K562 (cell line): Measurements from ENCODE around the gene TRIM44. TPM values are rescaled to one million over a fixed set of nuclear protein-coding genes. Genes with fewer than 3 reads are reported as not detected.

Experiments used
- ATAC-seq: fragments of 200-7000 bp; cut with Tn5 transposase; 3 replicates; pipeline ENCODE4 v1.9.1; 2020; ENCODE audit warnings: moderate library complexity
- BruUV-seq: library from RNA; stranded (reverse); fragments of 400-500 nt; replicated peaks from 2 replicates; lab custom pipeline; 2021; lab: Mats Ljungman, UMichigan
- CTCF ChIA-PET: fragments of 300-600 bp; formaldehyde crosslinking; extraction: SDS; loops from one replicate; lab custom pipeline; 2021; ENCODE audit warnings: low intra/inter-chr PET ratio; lab: Yijun Ruan, JAX
- POLR2A ChIA-PET: fragments of 300-600, 350-650 bp; sonication (Branson Sonifier 250); formaldehyde crosslinking; extraction: SDS; loops from one replicate; lab custom pipeline; 2021; ENCODE audit warnings: antibody characterized with exemption, inconsistent platforms; lab: Yijun Ruan, JAX
- DNase-seq, 4 experiments: peaks; one replicate each; pipeline versions ENCODE4 v3.0.0 to v3.0.0-alpha.2; 2011 to 2018; ENCODE audit warnings: low spot score in 3 of 4, mixed read lengths in 3 of 4; ENCODE audit errors: extremely low read depth in 1 of 4
- FAIRE-seq: peaks from 2 replicates; lab custom pipeline; 2011; peaks lifted over from hg19 to GRCh38; lab: Jason Lieb, UNC
- H2AFZ ChIP-seq: 2 replicates; pipeline ENCODE4 v1.6.0; 2011; ENCODE audit warnings: low read depth, low read length, control low read depth, inconsistent platforms
- H3K27ac ChIP-seq: fragments of 200-600 bp; 3 replicates; pipeline ENCODE4 v1.8.0; 2011; ENCODE audit warnings: low read depth, mild to moderate bottlenecking, control low read depth, inconsistent platforms, low read length, moderate library complexity, mixed read lengths; ENCODE audit errors: extremely low read depth
- H3K27me3 ChIP-seq, 2 experiments: fragments of 300-600 bp in 1 of 2; 2 replicates in 1 of 2; 3 replicates in 1 of 2; pipeline versions ENCODE4 v1.6.0 to v1.8.0; 2011; ENCODE audit warnings: inconsistent platforms in 2 of 2, low read length in 2 of 2, mild to moderate bottlenecking in 1 of 2, mixed read lengths in 1 of 2, moderate library complexity in 1 of 2; ENCODE audit not compliant: control insufficient read depth in 2 of 2, insufficient read depth in 2 of 2
- H3K36me3 ChIP-seq: fragments of 300-600 bp; 3 replicates; pipeline ENCODE4 v1.8.0; 2011; ENCODE audit warnings: mild to moderate bottlenecking, low read length, inconsistent platforms; ENCODE audit not compliant: control insufficient read depth, insufficient read depth
- H3K4me1 ChIP-seq, 2 experiments: fragments of 200-600 bp in 1 of 2; replicated peaks in 1 of 2; 2 replicates in 1 of 2; 3 replicates in 1 of 2; pipeline versions ENCODE4 v1.5.1 to v1.8.0; 2011; ENCODE audit warnings: inconsistent platforms in 2 of 2, low read length in 2 of 2, mild to moderate bottlenecking in 1 of 2, mixed read lengths in 1 of 2, moderate library complexity in 1 of 2; ENCODE audit not compliant: control insufficient read depth in 2 of 2, insufficient read depth in 2 of 2
- H3K4me2 ChIP-seq: 2 replicates; pipeline ENCODE4 v1.6.1; 2011; ENCODE audit warnings: low read length, control low read depth, inconsistent platforms, mixed read lengths; ENCODE audit not compliant: insufficient read depth
- H3K4me3 ChIP-seq: fragments of 200-600 bp; sonication (generic), shearing (Covaris generic); 2 replicates; pipeline ENCODE4 v1.5.1; 2016; ENCODE audit warnings: control low read depth, inconsistent platforms
- H3K79me2 ChIP-seq: fragments of 200-600 bp; 3 replicates; pipeline ENCODE4 v1.8.0; 2011; ENCODE audit warnings: low read length, inconsistent platforms; ENCODE audit not compliant: control insufficient read depth, insufficient read depth
- H3K9ac ChIP-seq, 2 experiments: 2 replicates each; pipeline versions ENCODE4 v1.6.0 to v1.6.1; 2011; ENCODE audit warnings: low read depth in 2 of 2, low read length in 2 of 2, control low read depth in 1 of 2, inconsistent platforms in 1 of 2, mild to moderate bottlenecking in 1 of 2, mixed read lengths in 1 of 2; ENCODE audit not compliant: insufficient read depth in 1 of 2
- H3K9me1 ChIP-seq: one replicate; pipeline ENCODE4 v1.6.0; 2011; ENCODE audit warnings: inconsistent platforms, mild to moderate bottlenecking, low read length, moderate library complexity; ENCODE audit not compliant: control insufficient read depth, insufficient read depth
- H3K9me3 ChIP-seq: replicated peaks from 2 replicates; pipeline ENCODE4 v1.5.1; 2011; ENCODE audit warnings: low read depth, low read length, inconsistent platforms; ENCODE audit not compliant: control insufficient read depth, insufficient read depth
- H4K20me1 ChIP-seq: replicated peaks from 2 replicates; pipeline ENCODE4 v1.6.1; 2011; ENCODE audit warnings: low read length, inconsistent platforms, mixed read lengths; ENCODE audit not compliant: control insufficient read depth, insufficient read depth
- ARID2 ChIP-seq: fragments of 450-650 bp; IDR thresholded peaks from 2 replicates; pipeline ENCODE4 v1.6.1; 2017; ENCODE audit warnings: antibody characterized with exemption, mild to moderate bottlenecking
- ATF4 ChIP-seq: fragments of 450-650 bp; formaldehyde crosslinking; IDR thresholded peaks from 2 replicates; pipeline ENCODE4 v1.4.0; 2022; ENCODE audit warnings: mild to moderate bottlenecking, moderate library complexity
- CTBP1 ChIP-seq: fragments of 450-650 bp; IDR thresholded peaks from 2 replicates; pipeline ENCODE4 v1.6.1; 2016; ENCODE audit warnings: borderline replicate concordance
- ILF3 ChIP-seq: fragments of 450-650 bp; IDR thresholded peaks from 2 replicates; pipeline ENCODE4 v1.6.1; 2018; ENCODE audit warnings: antibody characterized with exemption, mild to moderate bottlenecking, moderate library complexity, borderline replicate concordance
- JUND ChIP-seq, 2 experiments: IDR thresholded peaks; 2 replicates in 1 of 2; 3 replicates in 1 of 2; pipeline ENCODE4 v1.6.1; 2011; ENCODE audit warnings: borderline replicate concordance in 2 of 2, low read depth in 2 of 2, low read length in 2 of 2, improper control_type of control experiment in 1 of 2, missing biosample characterization in 1 of 2, missing genetic modification characterization in 1 of 2, missing genetic modification reagents in 1 of 2
- MCM7 ChIP-seq, 2 experiments: fragments of 450-650 bp; IDR thresholded peaks; 2 replicates each; pipeline ENCODE4 v1.6.1; 2016 to 2018
- MTF1 ChIP-seq: fragments of 250-450 bp; sonication (Bioruptor Pico); IDR thresholded peaks from 2 replicates; pipeline ENCODE4 v1.9.0; 2021; ENCODE audit warnings: moderate library complexity, mild to moderate bottlenecking, inconsistent platforms, borderline replicate concordance
- PPARD ChIP-seq: fragments of 250-450 bp; sonication (Bioruptor Pico); IDR thresholded peaks from 2 replicates; pipeline ENCODE4 v1.8.0; 2022; ENCODE audit warnings: inconsistent platforms, mild to moderate bottlenecking, moderate library complexity
- PTBP1 ChIP-seq: fragments of 200-400 bp; formaldehyde crosslinking; IDR thresholded peaks from 2 replicates; pipeline ENCODE4 v1.6.1; 2017; ENCODE audit warnings: low read depth, low read length
- SMC3 ChIP-seq: conservative IDR thresholded peaks from 2 replicates; pipeline ENCODE4 v1.6.1; 2011; ENCODE audit warnings: low read depth, low read length, improper control_type of control experiment; ENCODE audit not compliant: insufficient read depth
- SRSF1 ChIP-seq: fragments of 200-400 bp; formaldehyde crosslinking; IDR thresholded peaks from 2 replicates; pipeline ENCODE4 v1.6.1; 2017; ENCODE audit warnings: mild to moderate bottlenecking, low read depth, low read length, moderate library complexity
- TAF15 ChIP-seq: fragments of 200-400 bp; formaldehyde crosslinking; IDR thresholded peaks from 2 replicates; pipeline ENCODE4 v1.6.1; 2017; ENCODE audit warnings: mild to moderate bottlenecking, low read depth, low read length, moderate library complexity
- TAL1 ChIP-seq: fragments of 450-650 bp; IDR thresholded peaks from 2 replicates; pipeline ENCODE4 v1.6.1; 2016; ENCODE audit warnings: mild to moderate bottlenecking
- TCF7 ChIP-seq: sonication (generic); IDR thresholded peaks from 2 replicates; pipeline ENCODE4 v1.6.1; 2016; ENCODE audit warnings: antibody characterized with exemption, borderline replicate concordance
- ZBTB33 ChIP-seq: sonication (generic); formaldehyde crosslinking; IDR thresholded peaks from 2 replicates; pipeline ENCODE4 v1.8.1; 2023; ENCODE audit warnings: mild to moderate bottlenecking, missing genetic modification reagents
- ZNF408 ChIP-seq: fragments of 250-450 bp; sonication (Bioruptor Pico); IDR thresholded peaks from 2 replicates; pipeline ENCODE4 v1.4.0; 2020; ENCODE audit warnings: low read depth, mild to moderate bottlenecking, moderate library complexity
- in situ Hi-C: fragments of 300-500 bp; cut with MboI; formaldehyde crosslinking; loops from 4 replicates; pipeline ENCODE4 v1.15.0; 2018; ENCODE audit warnings: inconsistent platforms, mixed read lengths
- intact Hi-C: fragments of 100-400 bp; cut with micrococcal nuclease; formaldehyde crosslinking; loops from 2 replicates; pipeline ENCODE4 v1.14.2; 2022
- polyA plus RNA-seq, 8 experiments: library from polyadenylated mRNA; depleted of rRNA in 4 of 8; stranded (reverse) in 5 of 8; unstranded in 3 of 8; fragments of >200 nt; fragmentation: Nextera tagmentation in 2 of 8; fragmentation: Illumina TruSeq in 1 of 8; extraction: Ambion mirVana in 2 of 8; extraction: Trizol in 1 of 8; gene quantifications; 2 replicates each; pipeline versions ENCODE4 v1.2.1 to v1.2.3, GENCODE V29; 2011 to 2014; ENCODE audit warnings: inconsistent platforms in 1 of 8, missing spikeins in 1 of 8
- total RNA-seq, 7 experiments: library from RNA; depleted of rRNA in 6 of 7; stranded (reverse); fragments of >200 nt in 6 of 7; fragmentation: Illumina TruSeq in 2 of 7; extraction: Trizol in 2 of 7; gene quantifications; 2 replicates each; pipeline versions ENCODE4 v1.2.1 to v1.2.3, GENCODE V29; 2011 to 2021; ENCODE audit warnings: low replicate concordance in 1 of 7
- TF ChIP-seq, protein P1 (sequence below): fragments of 250-450 bp; sonication (Bioruptor Pico); IDR thresholded peaks from 2 replicates; pipeline ENCODE4 v1.5.0; 2021

TRIM44 gene
- total and polyA plus RNA-seq, 9 of the 15 experiments (the other 6 are each of a cell fraction or from before 2014, with no cell fraction given) = 8.3 to 105 (median 37.2) TPM

DNA sequence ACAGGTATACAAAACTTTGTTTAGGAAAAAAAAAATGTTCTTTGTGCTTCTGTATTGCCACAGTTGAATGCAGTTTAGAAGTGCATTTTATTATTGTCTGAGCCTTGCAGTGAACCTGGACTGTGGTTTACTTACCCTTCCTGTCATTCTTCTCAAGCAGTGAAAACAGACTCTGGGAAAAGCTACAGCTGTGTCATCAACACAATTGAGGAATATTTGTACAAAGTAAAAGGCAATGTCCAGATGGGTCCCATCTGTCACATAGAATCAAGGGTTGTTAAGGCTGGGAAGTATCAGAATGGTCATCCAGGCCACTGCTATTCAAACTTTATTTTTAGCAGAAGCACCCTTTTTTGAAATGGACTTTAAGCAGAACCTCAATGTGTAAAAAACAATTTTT lies 73.3 kb downstream of the TRIM44 start:
- H3K79me2 ChIP-seq = no peaks in the 10 kb centered on the region
- FAIRE-seq (no peak), ATAC-seq (no peak), DNase-seq (no peak)
- no peak overlapping the region for H3K27ac ChIP-seq
- H3K4me2 ChIP-seq = no peak overlapping the region
- no peaks in the 10 kb centered on the region for H4K20me1 ChIP-seq
- POLR2A ChIA-PET = no interaction called here
- intact Hi-C loops (no loop called here), in situ Hi-C loops (no loop called here)
- H3K9me3 ChIP-seq = no peaks in the 10 kb centered on the region
- no peak overlapping the region for H3K4me3 ChIP-seq
- no TSS peak for BruUV-seq
- H3K9me1 ChIP-seq = no peaks in the 10 kb centered on the region
- no peaks in the 10 kb centered on the region for H3K27me3 ChIP-seq
- no peaks in the 10 kb centered on the region for H3K4me1 ChIP-seq
- TF ChIP-seq ATF4 (CRISPR knock-in tag) = no peak
- TF ChIP-seq CTBP1 = no peak
- no peak for TF ChIP-seq ZBTB33 (CRISPR knock-in tag)
- no peak for TF ChIP-seq JUND (IDR thresholded peaks at IDR 0.05; ENCODE audit: borderline replicate concordance, low read depth, low read length)
- no peak for TF ChIP-seq JUND (tag; IDR thresholded peaks at IDR 0.05; ENCODE audit: borderline replicate concordance, low read depth, low read length)
- TF ChIP-seq ZNF408 (CRISPR knock-in tag) = no peak
- TF ChIP-seq MCM7 (IDR thresholded peaks at IDR 0.05) = no peak
- TF ChIP-seq SRSF1 = no peak
- TF ChIP-seq TAL1 = no peak
- TF ChIP-seq TCF7 = no peak
- TF ChIP-seq MTF1 (CRISPR knock-in tag) = no peak
- no peak for TF ChIP-seq ILF3
- no peak for TF ChIP-seq ARID2
- TF ChIP-seq TAF15 = no peak
- no peak for TF ChIP-seq PTBP1
- no peak for TF ChIP-seq SMC3
- TF ChIP-seq, protein P1, sequence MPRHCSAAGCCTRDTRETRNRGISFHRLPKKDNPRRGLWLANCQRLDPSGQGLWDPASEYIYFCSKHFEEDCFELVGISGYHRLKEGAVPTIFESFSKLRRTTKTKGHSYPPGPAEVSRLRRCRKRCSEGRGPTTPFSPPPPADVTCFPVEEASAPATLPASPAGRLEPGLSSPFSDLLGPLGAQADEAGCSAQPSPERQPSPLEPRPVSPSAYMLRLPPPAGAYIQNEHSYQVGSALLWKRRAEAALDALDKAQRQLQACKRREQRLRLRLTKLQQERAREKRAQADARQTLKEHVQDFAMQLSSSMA (CRISPR knock-in tag) = no peak
- TF ChIP-seq PPARD (CRISPR knock-in tag) = no peak
- TF ChIP-seq, all 486 proteins: peak for 0
- CTCF ChIA-PET = no interaction called here
- no peak overlapping the region for H2AFZ ChIP-seq
- H3K36me3 ChIP-seq = peaks cover 47% of the 10 kb centered on the region
- no peak overlapping the region for H3K9ac ChIP-seq
